Activated CD8-positive, alpha-beta T cell treated with anti-CD3 and anti-CD28 coated beads, Interleukin-2, amount 10 ng/mL, durations not matched to agents 7 days and 5 days (primary cell): Measurements from ENCODE around the gene MDM2. TPM values are rescaled to one million over a fixed set of nuclear protein-coding genes. Genes with fewer than 3 reads are reported as not detected.

Experiments
- total RNA-seq, 2 experiments: library from RNA; stranded (reverse); gene quantifications; one replicate each; pipeline ENCODE4 v1.2.3, GENCODE V29; 2021

MDM2 gene
- total RNA-seq, 2 experiments from 2014 or later: 213 to 234 TPM

Other genes starting within 250 kb of the MDM2 start
- 100 to 1,000 TPM; 256 to 268 TPM for gene RAP1B, start 197.3 kb upstream of the MDM2 start, total RNA-seq
- gene NUP107, start 121.2 kb upstream of the MDM2 start, total RNA-seq: 100 to 1,000 TPM; 103 to 105 TPM
- 1 to 10 TPM; 9.6 to 9.8 TPM for gene SLC35E3, start 62.0 kb upstream of the MDM2 start, total RNA-seq
- gene CPM, start 125.0 kb downstream of the MDM2 start, total RNA-seq: under 1 TPM; 0.34 to 0.58 TPM